DMS 273 (cell line): ENCODE data around the gene XPR1.
"Not testable (repeated sequence)": the region's sequence is repeated elsewhere in the genome, so short reads cannot be mapped to it uniquely, and the experiment has no call there.

Source experiments
- DNase-seq: peaks from one replicate; lab custom pipeline; 2025; ENCODE audit not compliant: unreplicated experiment; lab: John Stamatoyannopoulos, UW

The XPR1 gene

GRCh38 chr1:180831507-180831906 is 199.7 kb downstream of the XPR1 start:
- not testable (repeated sequence) for DNase-seq

DNA sequence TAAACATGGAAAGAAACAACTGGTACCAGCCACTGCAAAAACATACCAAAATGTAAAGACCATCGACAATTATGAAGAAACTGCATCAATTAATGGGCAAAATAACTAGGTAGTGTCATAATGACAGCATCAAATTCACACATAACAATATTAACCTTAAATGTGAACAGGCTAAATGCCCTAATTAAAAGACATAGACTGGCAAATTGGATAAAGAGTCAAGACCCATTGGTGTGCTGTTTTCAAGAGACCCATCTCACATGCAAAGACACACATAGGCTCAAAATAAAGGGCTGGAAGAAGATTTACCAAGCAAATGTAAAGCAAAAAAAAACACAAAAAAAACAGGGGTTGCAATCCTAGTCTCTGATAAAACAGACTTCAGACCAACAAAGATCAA is 201.4 kb downstream of the XPR1 start:
- DNase-seq: not testable (repeated sequence)

DNA sequence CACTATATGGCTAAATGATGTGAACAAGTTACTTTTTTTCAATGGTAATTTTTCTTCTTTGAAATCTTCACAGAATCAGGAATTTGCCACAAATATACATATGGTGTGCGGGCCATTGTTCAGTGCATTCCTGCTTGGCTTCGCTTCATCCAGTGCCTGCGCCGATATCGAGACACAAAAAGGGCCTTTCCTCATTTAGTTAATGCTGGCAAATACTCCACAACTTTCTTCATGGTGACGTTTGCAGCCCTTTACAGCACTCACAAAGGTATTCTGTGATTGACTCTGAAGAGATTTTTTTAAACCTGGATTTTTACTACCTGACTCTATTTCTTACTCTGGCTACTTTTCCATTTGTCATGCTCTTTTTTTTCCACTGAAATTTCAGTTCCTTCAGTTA is 204.6 kb downstream of the XPR1 start:
- no peak for DNase-seq

DNA sequence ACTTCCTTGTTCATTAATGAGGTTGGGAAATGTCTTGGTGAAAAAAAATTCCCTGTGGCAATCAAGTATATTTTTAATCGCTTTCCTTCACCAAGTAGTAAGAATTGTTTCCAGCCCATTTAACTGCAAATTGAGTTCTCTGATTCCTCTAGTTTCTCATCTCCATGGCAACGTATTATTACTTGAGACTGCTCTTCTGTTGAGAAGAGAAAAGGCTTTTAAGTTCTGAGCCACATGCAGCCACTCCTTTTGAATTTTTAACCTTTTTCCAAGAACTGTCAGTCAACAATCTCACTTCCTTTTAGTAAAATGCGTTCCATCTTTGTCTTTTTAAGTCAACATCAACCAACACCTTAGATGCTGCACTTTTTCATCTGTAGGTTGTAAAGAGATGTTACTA is 205.2 kb downstream of the XPR1 start:
- DNase-seq: no peak

GRCh38 chr1:180838535-180838934 is 206.7 kb downstream of the XPR1 start:
- DNase-seq: no peak

GRCh38 chr1:180839547-180839946 is 207.7 kb downstream of the XPR1 start:
- no peak for DNase-seq

DNA sequence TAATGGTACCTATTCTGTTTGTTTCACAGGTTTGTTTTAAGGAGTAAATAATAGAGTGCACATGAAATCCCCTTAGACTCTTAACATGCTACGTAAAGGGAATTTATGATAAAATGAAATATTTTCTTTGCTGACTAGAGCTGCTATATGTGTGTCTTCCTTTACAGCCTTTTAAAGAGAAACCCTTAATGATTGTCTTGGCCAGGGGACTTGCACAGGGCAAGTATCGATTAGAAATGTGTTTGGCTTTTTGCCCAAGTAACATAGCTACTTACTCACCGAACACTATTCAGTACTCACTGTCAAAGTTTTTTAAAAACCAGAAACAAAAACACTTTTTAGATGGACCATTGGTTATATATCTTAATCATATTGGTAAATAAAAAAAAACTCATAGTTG is 209.6 kb downstream of the XPR1 start:
- no peak for DNase-seq

GRCh38 chr1:180842052-180842451 is 210.2 kb downstream of the XPR1 start:
- DNase-seq: peak; percentile 21

GRCh38 chr1:180842491-180843275 is 210.9 kb downstream of the XPR1 start:
- DNase-seq: no peak

DNA sequence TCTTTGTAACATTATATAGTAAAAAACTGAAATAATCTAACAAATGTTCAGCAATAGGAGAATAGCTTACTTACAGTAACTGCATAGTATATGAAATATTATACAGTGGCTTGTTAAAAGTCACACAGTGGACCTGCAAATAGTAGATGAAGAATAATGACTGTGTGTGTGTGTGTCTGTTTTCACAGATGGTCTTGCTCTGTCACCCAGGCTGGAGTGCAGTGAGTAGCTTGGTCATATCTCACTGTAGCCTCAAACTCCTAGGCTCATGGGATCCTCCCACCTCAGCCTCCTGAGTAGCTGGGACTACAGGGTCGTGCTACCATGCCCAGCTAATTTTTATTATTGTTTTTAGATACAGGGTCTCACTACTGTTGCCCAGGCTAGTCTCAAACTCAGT is 213.5 kb downstream of the XPR1 start:
- no peak for DNase-seq

DNA sequence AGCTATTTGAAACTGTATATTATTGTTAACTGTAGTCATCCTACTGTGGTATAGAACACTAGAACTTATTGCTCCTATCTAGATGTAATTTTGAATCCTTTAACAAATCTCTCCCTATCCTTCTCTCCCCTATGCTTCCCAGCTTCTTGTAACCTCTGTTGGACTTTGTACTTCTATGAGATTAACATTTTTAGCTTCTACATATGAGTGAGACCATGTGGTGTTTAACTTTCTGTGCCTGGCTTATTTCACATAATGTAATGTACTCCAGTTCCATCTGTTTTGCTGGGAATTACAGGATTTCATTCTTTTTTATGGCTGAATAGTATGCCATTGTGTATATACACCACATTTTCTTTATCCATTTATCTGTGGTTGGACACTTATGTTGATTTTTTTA is 216.4 kb downstream of the XPR1 start:
- no peak for DNase-seq

DNA sequence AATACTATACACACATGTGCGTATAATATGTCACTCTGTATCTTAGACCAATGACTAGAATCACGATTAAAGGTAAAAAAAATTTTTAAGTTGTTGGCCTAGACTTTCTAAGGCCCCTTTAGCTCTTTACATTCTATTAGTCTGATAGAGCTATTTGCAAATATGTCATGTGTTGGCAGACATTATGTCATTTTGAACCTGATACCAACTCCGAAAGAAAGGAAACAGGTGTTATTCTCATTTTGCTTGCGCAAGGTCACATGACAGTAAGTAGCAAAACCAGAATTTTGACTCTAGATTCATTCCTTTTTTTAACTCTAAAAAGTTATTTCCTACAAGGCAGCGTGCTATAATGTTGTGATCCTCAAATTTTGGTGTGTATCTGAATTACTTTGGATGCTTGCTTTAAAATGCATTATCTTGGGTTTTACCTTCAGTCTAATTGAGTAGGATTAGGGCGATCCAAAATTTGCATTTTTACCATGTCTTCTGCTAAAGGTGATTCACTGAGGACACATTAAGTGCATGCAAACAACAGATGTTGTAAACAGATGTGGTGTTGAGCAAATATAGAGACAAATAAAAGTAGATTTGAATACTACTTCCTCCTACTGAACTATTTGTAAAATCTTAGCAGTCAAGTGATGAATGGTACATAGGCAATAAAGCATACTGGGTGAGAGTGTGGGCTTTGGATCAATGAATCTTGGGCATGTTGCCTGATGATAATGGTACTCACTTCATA is 217.4 kb downstream of the XPR1 start:
- no peak for DNase-seq

- DNase-seq: no peak
Observed at GRCh38 chr1:180851995-180852887, 220.4 kb downstream of the XPR1 start.

GRCh38 chr1:180854001-180854400 is 222.2 kb downstream of the XPR1 start:
- peak; percentile 35 for DNase-seq

DNA sequence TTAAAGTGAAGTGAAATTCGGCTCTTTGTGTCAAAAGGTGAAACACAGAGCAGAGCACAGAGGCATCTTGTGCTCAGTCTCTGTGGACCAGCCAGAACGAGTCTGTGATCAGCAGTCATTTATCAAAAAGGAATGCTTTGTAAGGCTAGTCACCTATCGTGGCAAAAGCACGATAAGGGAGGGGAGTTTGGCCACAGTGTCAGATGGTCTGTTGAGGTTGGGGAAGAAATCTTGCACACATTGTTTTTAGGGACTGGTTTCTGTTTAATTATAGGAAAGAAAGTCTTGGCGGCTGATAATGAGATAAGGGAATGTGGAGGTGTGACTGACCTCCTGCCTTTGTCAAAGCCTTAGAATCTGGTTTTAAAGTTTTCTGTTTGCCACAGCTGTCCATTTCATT is 222.6 kb downstream of the XPR1 start:
- DNase-seq: no peak

DNA sequence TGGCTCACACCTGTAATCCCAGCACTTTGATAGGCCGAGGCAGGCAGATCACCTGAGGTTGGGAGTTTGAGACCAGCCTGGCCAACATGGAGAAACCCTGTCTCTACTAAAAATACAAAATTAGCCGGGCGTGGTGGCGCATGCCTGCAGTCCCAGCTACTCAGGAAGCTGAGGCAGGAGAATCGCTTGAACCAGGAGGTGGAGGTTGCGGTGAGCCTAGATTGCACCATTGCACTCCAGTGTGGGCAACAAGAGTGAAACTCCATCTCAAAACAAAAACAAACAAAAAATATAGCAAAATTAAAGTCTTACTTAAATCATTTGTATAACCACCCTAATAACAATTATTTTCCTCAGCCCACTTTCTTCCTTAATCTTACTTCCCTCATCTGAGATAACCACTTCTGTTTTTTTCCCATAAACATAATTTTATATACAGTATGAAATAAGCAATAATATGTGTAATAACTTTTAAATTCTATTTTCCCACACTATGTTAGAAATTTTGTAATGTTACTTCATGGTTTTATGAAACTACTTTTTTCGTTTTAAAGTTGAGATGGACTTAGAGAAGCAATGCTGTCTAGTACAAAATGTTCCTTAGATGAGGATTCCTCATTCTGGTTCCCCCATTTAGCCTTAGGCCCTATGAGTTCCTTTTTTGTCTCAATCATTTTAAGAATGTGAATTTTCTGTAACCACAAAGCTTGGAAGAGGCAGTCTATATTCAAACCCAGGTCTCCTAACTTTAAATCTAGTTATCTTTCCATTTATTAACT is 226.3 kb downstream of the XPR1 start:
- not testable (repeated sequence) for DNase-seq

DNA sequence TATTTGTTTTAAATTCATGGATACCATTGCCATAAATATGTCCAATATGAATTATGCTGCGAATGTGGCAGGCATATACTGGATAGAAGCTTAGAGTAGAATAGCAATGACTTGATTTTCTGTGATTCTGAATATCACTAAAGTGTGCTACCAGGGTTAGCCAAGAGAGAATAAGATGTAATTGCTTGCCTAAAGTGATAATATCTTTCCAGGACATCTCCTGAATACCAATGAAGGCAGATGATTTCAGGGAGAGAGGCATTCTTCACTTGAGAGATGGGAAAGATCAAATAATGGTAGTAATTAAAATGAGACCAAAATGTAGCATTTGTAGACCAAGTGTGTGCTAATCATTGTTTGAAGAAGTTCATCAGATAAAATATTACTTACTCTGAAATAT is 227.5 kb downstream of the XPR1 start:
- DNase-seq: no peak

DNA sequence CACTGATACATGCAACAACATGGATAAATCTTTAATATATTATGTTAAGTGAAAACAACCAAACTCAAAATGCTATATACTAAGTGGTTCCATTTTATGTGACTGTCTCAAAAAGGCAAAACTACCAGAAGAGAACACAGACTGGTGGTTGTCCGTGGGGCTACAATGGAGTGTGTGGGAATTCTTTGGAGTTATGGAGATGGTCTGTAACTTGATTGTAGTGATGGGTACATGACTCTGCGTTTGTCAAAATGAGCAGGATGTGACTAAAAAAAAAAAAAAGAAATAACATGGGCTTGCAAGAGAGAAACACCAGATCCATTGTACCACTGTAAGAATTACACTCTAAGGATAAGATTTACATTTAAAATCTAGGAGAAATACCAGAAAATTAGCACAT is 228.7 kb downstream of the XPR1 start:
- no peak for DNase-seq

GRCh38 chr1:180862305-180862704 is 230.5 kb downstream of the XPR1 start:
- no peak for DNase-seq

- DNase-seq: peak; percentile 78
Observed at GRCh38 chr1:180863158-180863775, 231.4 kb downstream of the XPR1 start.
